Psoas muscle (tissue), 8 donors: ENCODE measurements around the gene PHACTR4. TPM values are rescaled to one million over a fixed set of nuclear protein-coding genes. Genes with fewer than 3 reads are reported as not detected.

ENCODE experiments used
- ATAC-seq, 4 donors: fragments of 200-7000 bp; cut with Tn5 transposase; one replicate each; pipeline ENCODE4 v1.9.1; 2020; ENCODE audit warnings: moderate library complexity in 3 of 4, mild to moderate bottlenecking in 2 of 4
- DNase-seq, 2 donors: peaks; one replicate each; pipeline ENCODE4 v3.0.0-alpha.2; 2020
- H3K27ac ChIP-seq: fragments of 200-600 bp; one replicate; pipeline ENCODE4 v1.8.0; 2022
- H3K27me3 ChIP-seq, 3 donors: fragments of 200-600 bp in 1 of 3; one replicate each; pipeline versions ENCODE4 v1.6.1 to v1.8.0; 2013 to 2022; ENCODE audit warnings: low read length in 2 of 3, mild to moderate bottlenecking in 2 of 3, moderate library complexity in 1 of 3; ENCODE audit not compliant: insufficient read depth in 3 of 3
- H3K36me3 ChIP-seq, 2 donors: fragments of 200-600 bp in 1 of 2; one replicate each; pipeline versions ENCODE4 v1.6.1 to v1.8.0; 2013 to 2022; ENCODE audit warnings: low read depth in 1 of 2, mild to moderate bottlenecking in 1 of 2, moderate library complexity in 1 of 2; ENCODE audit not compliant: insufficient read depth in 1 of 2
- H3K4me1 ChIP-seq: fragments of 200-600 bp; one replicate; pipeline ENCODE4 v1.8.0; 2022
- H3K4me3 ChIP-seq: fragments of 200-600 bp; one replicate; pipeline ENCODE4 v1.8.0; 2022; ENCODE audit warnings: mild to moderate bottlenecking
- H3K9me3 ChIP-seq: fragments of 200-600 bp; one replicate; pipeline ENCODE4 v1.8.0; 2022
- CTCF ChIP-seq: fragments of 200-600 bp; IDR thresholded peaks from one replicate; pipeline ENCODE4 v1.8.0; 2022; ENCODE audit warnings: antibody characterized with exemption
- WGBS, 3 donors: extraction: QIAGEN DNeasy Blood & Tissue Kit; methylation state at CpG; one replicate each; pipeline versions ENCODE4 v1.1.6 to v1.1.7; 2013; 5-methylcytosine and 5-hydroxymethylcytosine counted together
- intact Hi-C, 2 donors: fragments of 100-400 bp; cut with DNase I; formaldehyde crosslinking; loops; one replicate each; pipeline versions ENCODE4 v1.11.0 to v1.14.2; 2022
- polyA plus RNA-seq, 3 donors: library from polyadenylated mRNA; stranded (reverse); fragments of 200-250 nt; gene quantifications; one replicate each; pipeline ENCODE4 v1.2.3, GENCODE V29; 2013
- total RNA-seq, 4 donors: library from RNA; stranded (reverse); fragmentation: NEBNext Ultra II Directional in 2 of 4; extraction: Animal tissue kit (Norgen Biotek cat#: 25700) in 2 of 4; gene quantifications; one replicate each; pipeline versions ENCODE4 v1.2.1 to v1.2.4, GENCODE V29; 2021 to 2023
- donor health status: healthy with polysubstance abuse.
- donor health status: DM: no; HTN: no; CAD: no; lungs with moderate emphysema.
- donor health status: Bipolar disorder and iron deficiency.
- donor health status: healthy.
- donor health status: DM: yes; HTN: yes; CAD: no.
- donor health status: DM: no; HTN: no; CAD: no.
- donor health status: DM: no; HTN: no; CAD: no.
- donor health status: DM: yes; HTN: yes; CAD: no.

Gene PHACTR4
- total and polyA plus RNA-seq, 7 donors = 11.7 to 41.8 (median 25.1) TPM

- TF ChIP-seq CTCF = no peak
- H3K27me3 ChIP-seq = no peaks in the 10 kb centered on the region
- H3K4me3 ChIP-seq = no peak overlapping the region
- no peak for ATAC-seq
- DNase-seq = no peak
- H3K9me3 ChIP-seq = no peaks in the 10 kb centered on the region
- no peak overlapping the region for H3K27ac ChIP-seq
- 92 to 96% (median 96%) methylated on average over 5 of the region's 5 CpGs for WGBS, 3 donors
- peaks cover 3 to 8% of the 10 kb centered on the region in 2 donors for H3K36me3 ChIP-seq
- peaks cover 8% of the 10 kb centered on the region for H3K4me1 ChIP-seq
- intact Hi-C loops = loop anchor here in 1 of 2 donors (10.0 kb wide), 1 partner anchor 46 kb away; no protein-coding TSS in a partner anchor
These were observed 81.5 kb downstream of the PHACTR4 start for GRCh38 chr1:28451011-28451410.

GRCh38 chr1:28456078-28456477, 86.5 kb downstream of the PHACTR4 start:
- Histone ChIP-seq H3K4me3 (no peak overlapping the region), H3K4me1 (peaks cover 34% of the 10 kb centered on the region), H3K9me3 (no peaks in the 10 kb centered on the region), H3K27me3 (no peaks in the 10 kb centered on the region), H3K27ac (peak overlapping the region; percentile 38), H3K36me3 (peaks cover 3 to 23% of the 10 kb centered on the region in 2 donors)
- DNase-seq (no peak), ATAC-seq (no peak)
- intact Hi-C loops = loop anchor here in 1 of 2 donors (10.0 kb wide), 1 partner anchor 51 kb away; no protein-coding TSS in a partner anchor
- TF ChIP-seq CTCF = no peak
- WGBS, 3 donors = 60% methylated on average over 5 of the region's 5 CpGs

- H3K9me3 ChIP-seq = no peaks in the 10 kb centered on the region
- no peak overlapping the region for H3K4me3 ChIP-seq
- WGBS, 3 donors = 60 to 87% (median 63%) methylated on average over 1 of the region's 1 CpG
- H3K4me1 ChIP-seq = peaks cover 34% of the 10 kb centered on the region
- intact Hi-C loops = loop anchor here (2.0 to 10.0 kb wide), 2 partner anchors 45 to 53 kb away; no protein-coding TSS in a partner anchor
- TF ChIP-seq CTCF = no peak
- H3K36me3 ChIP-seq = peaks cover 3 to 39% of the 10 kb centered on the region in 2 donors
- H3K27me3 ChIP-seq = no peaks in the 10 kb centered on the region
- H3K27ac ChIP-seq = no peak overlapping the region
- ATAC-seq (no peak), DNase-seq (no peak)
These were observed 88.1 kb downstream of the PHACTR4 start for GRCh38 chr1:28457678-28458077.

- peak overlapping the region; percentile 60 for H3K27ac ChIP-seq
- H3K27me3 ChIP-seq = no peaks in the 10 kb centered on the region
- ATAC-seq (peak in 3 of 4 donors; percentile 63 to 71 (median 66)), DNase-seq (no peak)
- H3K36me3 ChIP-seq = peaks cover 3 to 47% of the 10 kb centered on the region in 2 donors
- no peaks in the 10 kb centered on the region for H3K9me3 ChIP-seq
- H3K4me1 ChIP-seq = peaks cover 34% of the 10 kb centered on the region
- WGBS, 3 donors = 77 to 88% (median 80%) methylated on average over 7 of the region's 7 CpGs
- no peak overlapping the region for H3K4me3 ChIP-seq
- no peak for TF ChIP-seq CTCF
- intact Hi-C loops = loop anchor here (2.0 to 10.0 kb wide), 2 partner anchors 44 to 54 kb away; no protein-coding TSS in a partner anchor
These were observed 89.0 kb downstream of the PHACTR4 start for GRCh38 chr1:28458237-28459228.
